ENCODE measurements around the gene APBA3.
A peak's percentile ranks its signal among the peaks of the same experiment; 100 is the strongest.
"Not testable (repeated sequence)": the region's sequence is repeated elsewhere in the genome, so short reads cannot be mapped to it uniquely, and the experiment has no call there.

Gene APBA3

DNA sequence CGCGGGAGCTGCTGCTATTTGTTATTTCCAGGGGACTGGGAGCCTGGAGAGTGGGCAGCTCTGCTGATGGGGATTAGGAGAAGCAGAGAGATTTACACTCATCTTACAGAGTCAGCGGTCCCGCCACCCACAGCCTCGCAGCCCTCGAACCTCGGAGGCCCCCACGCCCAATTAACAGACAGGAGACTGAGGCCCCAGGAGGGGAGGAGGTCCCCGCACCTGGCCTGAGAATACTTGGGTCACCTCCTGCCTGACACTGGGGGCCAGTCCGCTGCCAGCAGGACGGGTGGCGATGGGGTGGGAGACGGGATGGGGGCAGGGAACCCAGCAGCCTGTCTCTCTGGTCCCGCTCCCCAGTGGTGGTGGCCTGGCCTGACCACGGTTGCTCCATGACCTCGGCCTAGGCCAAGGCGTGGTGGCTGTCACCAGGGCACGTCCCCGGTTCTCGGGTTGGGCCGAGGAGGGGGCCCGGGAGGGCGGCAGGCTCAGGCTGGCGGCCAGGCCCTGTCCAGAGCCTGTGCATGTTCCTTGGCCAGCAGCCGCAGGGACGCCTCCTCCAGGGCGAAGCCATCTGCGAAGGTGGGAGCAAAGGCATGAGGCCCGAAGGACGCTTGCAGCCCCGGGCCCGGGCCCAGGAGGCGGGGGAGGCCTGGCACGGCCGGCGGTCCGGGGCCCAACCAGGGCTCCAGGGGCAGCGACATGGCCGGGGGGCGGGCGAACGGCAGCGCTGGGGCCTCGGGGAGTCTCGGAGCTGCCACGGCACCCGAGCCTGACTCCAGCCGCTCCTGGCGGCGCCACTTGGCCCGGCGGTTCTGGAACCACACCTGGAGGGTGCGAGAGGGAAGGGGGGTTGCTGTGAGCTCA, 8.9 kb upstream of the APBA3 start:
- Mint-ChIP-seq H3K9me3 (no peaks in the 10 kb centered on the region), H3K27me3 (no peaks in the 10 kb centered on the region), H3K36me3 (peaks cover 30 to 36% of the 10 kb centered on the region in 2 donors), H3K4me1 (peaks cover 6 to 19% of the 10 kb centered on the region in 2 donors), H3K4me3 (no peak overlapping the region), H3K27ac (no peak overlapping the region)
- ATAC-seq (replicated peaks): no peak
- no peak for DNase-seq

DNA sequence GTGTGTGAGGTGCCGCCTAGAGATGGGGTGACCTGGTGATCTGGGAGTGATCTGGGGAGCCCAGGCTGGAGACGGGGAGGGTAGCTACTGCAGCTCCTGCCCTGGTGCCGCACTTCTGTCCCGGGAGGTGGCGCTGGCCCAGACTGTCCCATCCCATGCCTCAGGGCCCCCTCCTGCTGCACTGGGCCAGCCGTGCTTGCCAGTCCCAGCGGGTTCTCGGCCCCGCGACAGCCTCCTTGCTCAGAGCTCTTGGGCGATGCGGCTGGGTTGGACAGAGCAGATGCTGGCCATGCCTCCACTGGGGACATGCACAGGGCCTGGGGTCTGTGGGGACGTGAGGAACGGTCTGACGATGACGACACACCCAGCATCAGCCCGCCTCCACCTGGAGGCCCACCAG, 8.0 kb upstream of the APBA3 start:
- Mint-ChIP-seq H3K27ac (no peak overlapping the region), H3K27me3 (no peaks in the 10 kb centered on the region), H3K9me3 (no peaks in the 10 kb centered on the region), H3K4me1 (peaks cover 6 to 19% of the 10 kb centered on the region in 2 donors), H3K4me3 (no peak overlapping the region), H3K36me3 (peaks cover 30 to 36% of the 10 kb centered on the region in 2 donors)
- DNase-seq (no peak), ATAC-seq (replicated peaks) (no peak)

DNA sequence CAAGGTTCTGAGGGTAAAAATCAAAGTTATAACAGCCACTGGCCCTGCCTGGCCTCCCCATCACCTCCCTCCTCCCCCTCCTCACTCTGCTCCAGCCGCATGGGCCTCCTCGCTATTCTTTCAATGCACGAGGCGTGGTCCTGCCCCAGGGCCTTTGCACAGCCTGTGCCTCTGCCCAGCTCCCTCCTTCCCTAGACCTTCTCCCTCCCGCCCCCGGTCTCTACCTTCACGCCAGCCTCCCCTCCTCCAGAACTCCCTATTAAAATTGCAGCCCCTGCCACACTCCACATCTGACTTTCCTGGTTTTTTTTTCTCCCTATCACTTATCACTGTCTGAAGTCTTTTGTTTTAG, 7.2 kb upstream of the APBA3 start:
- no peak overlapping the region for H3K4me3 Mint-ChIP-seq
- no peak overlapping the region for H3K27ac Mint-ChIP-seq
- peaks cover 30 to 36% of the 10 kb centered on the region in 2 donors for H3K36me3 Mint-ChIP-seq
- peaks cover 6 to 16% of the 10 kb centered on the region in 2 donors for H3K4me1 Mint-ChIP-seq
- ATAC-seq (replicated peaks) (no peak), DNase-seq (no peak)
- H3K9me3 Mint-ChIP-seq: no peaks in the 10 kb centered on the region
- no peaks in the 10 kb centered on the region for H3K27me3 Mint-ChIP-seq

DNA sequence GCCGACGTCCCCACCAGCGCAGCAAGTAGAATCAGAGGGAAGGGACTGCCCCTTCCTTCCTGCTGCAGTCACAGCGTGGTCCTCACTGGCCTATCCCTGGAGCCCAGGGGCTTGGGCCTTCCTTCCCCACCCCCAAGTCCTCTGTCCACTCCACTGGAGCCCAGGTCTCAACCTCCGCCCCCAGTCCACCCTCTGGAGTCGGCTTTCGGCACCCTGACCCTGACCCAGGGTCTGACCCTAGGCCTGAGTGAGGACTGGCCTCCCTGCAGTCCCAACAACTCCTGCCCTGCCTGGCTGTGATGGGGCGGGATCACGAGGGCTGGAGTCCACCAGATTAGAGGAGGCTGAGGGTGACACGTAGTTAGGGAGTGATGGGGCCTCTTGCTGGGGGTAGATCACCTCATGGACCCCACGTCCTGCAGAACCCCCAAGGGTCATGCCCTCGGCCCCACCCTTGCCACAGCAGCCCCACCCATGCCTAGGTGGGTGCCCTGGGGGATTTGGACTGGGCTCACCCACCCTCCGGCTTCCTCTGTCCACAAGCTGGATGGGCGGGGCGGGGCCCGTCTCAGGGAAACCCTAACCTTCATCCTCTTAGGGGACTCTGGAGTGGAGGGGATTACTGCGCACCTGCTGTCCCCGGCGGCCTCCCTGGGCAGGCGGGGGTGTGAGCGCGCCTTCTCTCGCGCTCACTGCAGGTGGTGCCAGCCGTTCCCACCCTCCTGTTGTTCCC, 6.7 kb upstream of the APBA3 start:
- Mint-ChIP-seq H3K4me1 (peaks cover 6 to 14% of the 10 kb centered on the region in 2 donors), H3K36me3 (peaks cover 30 to 36% of the 10 kb centered on the region in 2 donors), H3K27ac (no peak overlapping the region), H3K27me3 (no peaks in the 10 kb centered on the region), H3K4me3 (no peak overlapping the region), H3K9me3 (no peaks in the 10 kb centered on the region)
- no peak for ATAC-seq (replicated peaks)
- no peak for DNase-seq

DNA sequence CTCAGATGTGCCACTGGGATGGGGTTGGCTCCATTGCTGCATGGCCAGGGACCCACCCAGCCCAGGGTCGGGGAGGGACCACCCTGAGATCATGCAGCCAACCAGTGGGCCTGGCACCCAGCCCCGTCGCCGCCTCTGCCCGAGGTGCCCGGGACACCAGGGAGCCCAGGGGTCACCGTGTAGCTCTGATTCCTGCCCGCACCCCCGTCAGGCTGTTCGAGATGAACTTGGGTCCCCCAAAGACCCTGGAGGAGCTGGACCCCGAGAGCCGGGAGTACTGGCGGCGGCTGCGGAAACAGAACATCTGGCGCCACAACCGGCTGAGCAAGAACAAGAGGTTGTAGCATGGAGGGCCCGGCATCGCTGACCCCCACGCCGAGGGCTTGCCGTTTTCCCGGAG, 5.6 kb upstream of the APBA3 start:
- DNase-seq (no peak), ATAC-seq (replicated peaks) (no peak)
- H3K4me1 Mint-ChIP-seq: peaks cover 9 to 17% of the 10 kb centered on the region in 2 donors
- H3K36me3 Mint-ChIP-seq: peaks cover 34 to 39% of the 10 kb centered on the region in 2 donors
- H3K27ac Mint-ChIP-seq: no peak overlapping the region
- no peak overlapping the region for H3K4me3 Mint-ChIP-seq
- H3K9me3 Mint-ChIP-seq: no peaks in the 10 kb centered on the region
- H3K27me3 Mint-ChIP-seq: no peaks in the 10 kb centered on the region

DNA sequence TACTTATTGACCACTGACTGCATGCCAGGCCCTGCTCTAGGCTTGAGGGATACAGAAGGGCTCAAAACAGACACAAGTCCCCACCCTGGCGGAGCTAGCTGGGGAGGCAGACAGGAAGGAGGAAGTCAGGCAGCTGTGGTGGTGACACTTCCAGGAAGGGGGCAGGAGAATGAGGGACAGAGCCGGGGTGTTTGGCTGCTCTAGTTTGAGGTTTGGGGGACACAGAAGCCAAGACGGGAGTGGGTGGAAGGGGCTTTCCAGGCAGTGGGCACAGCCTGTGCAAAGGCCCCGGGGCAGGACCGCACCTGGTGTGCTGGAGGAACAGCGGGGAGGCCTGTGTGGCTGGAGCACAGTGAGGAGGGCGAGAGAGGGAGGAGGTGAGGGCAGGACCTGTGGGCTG, 5.0 kb upstream of the APBA3 start:
- peaks cover 34 to 39% of the 10 kb centered on the region in 2 donors for H3K36me3 Mint-ChIP-seq
- ATAC-seq (replicated peaks): no peak
- peaks cover 14 to 22% of the 10 kb centered on the region in 2 donors for H3K4me1 Mint-ChIP-seq
- H3K9me3 Mint-ChIP-seq: peaks cover 0 to 2% of the 10 kb centered on the region in 2 donors
- H3K4me3 Mint-ChIP-seq: no peak overlapping the region
- no peaks in the 10 kb centered on the region for H3K27me3 Mint-ChIP-seq
- peak overlapping the region; percentile 47 for H3K27ac Mint-ChIP-seq
- no peak for DNase-seq

DNA sequence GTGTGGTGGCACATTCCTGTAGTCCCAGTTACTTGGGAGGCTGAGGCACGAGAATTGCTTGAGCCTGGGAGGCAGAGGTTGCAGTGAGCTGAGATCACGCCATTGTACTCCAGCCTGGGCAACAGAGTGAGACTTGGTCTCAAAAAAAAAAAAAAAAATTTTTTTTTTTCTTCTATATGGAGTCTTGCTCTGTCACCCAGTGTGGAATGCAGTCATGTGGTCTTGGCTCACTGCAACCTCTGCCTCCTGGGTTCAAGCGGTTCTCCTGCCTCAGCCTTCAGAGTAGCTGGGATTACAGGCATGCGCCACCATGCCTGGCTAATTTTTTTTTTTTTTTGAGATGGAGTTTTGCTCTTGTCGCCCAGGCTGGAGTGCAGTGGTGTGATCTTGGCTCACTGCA, 4.3 kb upstream of the APBA3 start:
- H3K4me1 Mint-ChIP-seq: peaks cover 20 to 29% of the 10 kb centered on the region in 2 donors
- DNase-seq; H3K27ac Mint-ChIP-seq; ATAC-seq (replicated peaks); H3K4me3 Mint-ChIP-seq; H3K27me3 Mint-ChIP-seq; H3K9me3 Mint-ChIP-seq: not testable (repeated sequence)
- peaks cover 33 to 38% of the 10 kb centered on the region in 2 donors for H3K36me3 Mint-ChIP-seq

DNA sequence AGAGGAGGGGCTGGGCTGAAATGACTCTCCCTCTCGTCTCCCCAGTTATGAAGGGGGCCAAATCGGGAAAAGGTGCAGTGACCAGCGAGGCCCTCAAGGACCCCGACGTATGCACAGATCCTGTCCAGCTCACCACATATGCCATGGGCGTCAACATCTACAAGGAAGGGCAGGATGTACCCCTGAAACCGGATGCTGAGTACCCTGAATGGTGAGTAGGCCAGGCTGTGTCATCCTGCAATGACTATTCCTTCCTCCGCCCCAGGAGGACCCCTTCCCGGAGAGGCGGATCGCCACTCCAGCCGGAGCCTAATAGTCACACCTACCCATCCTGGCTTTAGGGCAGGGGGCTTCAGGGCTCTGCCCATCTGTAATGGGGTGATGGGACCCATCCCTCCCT, 3.6 kb upstream of the APBA3 start:
- H3K36me3 Mint-ChIP-seq: peaks cover 33 to 37% of the 10 kb centered on the region in 2 donors
- no peak overlapping the region for H3K4me3 Mint-ChIP-seq
- no peak for ATAC-seq (replicated peaks)
- no peak for DNase-seq
- H3K27me3 Mint-ChIP-seq: no peaks in the 10 kb centered on the region
- H3K27ac Mint-ChIP-seq: no peak overlapping the region
- peaks cover 0 to 2% of the 10 kb centered on the region in 2 donors for H3K9me3 Mint-ChIP-seq
- peaks cover 20 to 34% of the 10 kb centered on the region in 2 donors for H3K4me1 Mint-ChIP-seq

DNA sequence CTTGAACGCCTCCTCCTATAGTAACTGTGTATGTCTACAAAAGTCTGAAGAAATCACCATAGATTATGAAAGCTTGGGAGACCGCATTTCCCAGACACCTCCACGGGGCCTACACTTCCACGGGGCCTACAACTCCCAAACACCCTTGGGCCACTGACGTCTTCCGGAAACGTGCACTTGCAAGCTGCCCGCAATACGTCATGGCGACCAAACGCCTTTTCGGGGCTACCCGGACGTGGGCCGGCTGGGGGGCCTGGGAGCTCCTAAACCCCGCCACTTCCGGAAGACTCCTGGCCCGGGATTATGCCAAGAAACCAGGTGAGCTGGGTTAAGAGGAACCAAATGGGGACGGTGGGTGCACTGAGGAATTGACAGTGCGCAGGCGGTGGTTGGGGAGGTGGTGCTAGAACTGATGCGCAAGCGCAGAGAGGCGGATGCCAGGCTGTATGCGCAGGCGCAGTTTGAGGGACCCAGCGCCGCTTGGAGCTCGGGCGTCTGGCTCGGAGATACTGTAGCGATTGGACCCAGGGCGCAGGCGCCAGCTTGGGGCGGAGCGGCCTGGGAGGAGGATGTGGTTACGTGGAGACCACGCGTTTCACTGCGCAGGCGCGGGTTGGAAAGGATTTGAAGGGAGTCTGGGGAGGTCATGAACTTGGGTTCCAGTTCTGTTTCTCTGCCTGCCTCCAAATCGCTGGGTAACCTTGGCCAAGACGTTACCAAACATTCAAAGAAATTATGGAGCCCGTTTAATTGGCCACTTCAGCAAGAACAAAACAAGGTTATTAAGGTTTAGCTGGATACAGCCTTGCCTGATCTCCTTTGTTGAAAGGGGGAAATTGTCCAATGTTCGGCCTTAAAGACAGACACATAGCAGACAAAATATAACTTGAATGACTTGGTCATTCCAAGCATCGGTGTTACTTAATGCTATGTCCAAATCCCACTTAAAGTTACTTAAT, 1.3 kb upstream of the APBA3 start, which contains the start of gene MRPL54:
Gene MRPL54 (plus strand): TSS at position 182 of the 959 bp plus-strand sequence. CDS start 19 bp downstream, at position 201.
- Mint-ChIP-seq H3K4me1 (peaks cover 26 to 45% of the 10 kb centered on the region in 2 donors), H3K4me3 (peak within 1 kb of the TSS; percentile 98 to 99), H3K36me3 (peaks cover 16 to 24% of the 10 kb centered on the region in 2 donors), H3K9me3 (peaks cover 0 to 2% of the 10 kb centered on the region in 2 donors), H3K27me3 (no peaks in the 10 kb centered on the region), H3K27ac (peak within 1 kb of the TSS; percentile 100)
- peak; percentile 88 to 90 for ATAC-seq (replicated peaks)
- DNase-seq: peak; percentile 99

DNA sequence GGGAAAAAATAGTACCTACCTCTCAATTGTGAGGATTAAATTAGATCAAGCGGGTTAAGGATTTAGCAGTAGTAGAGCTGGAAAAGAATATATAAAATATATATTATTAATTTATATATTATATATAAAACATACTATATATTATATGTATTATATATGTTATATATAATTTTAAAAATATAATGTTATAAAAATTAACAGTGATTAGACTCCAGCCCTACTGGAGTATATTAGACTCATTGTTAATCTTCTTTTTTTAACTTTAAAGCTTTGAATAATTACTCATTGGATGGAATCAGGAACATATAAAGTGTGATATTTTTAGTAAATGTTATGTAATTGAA, 610 bp upstream of the APBA3 start:
- Mint-ChIP-seq H3K27me3 (no peaks in the 10 kb centered on the region), H3K36me3 (peaks cover 16 to 20% of the 10 kb centered on the region in 2 donors), H3K9me3 (peaks cover 0 to 2% of the 10 kb centered on the region in 2 donors), H3K4me1 (peaks cover 26 to 45% of the 10 kb centered on the region in 2 donors), H3K4me3 (peak overlapping the region; percentile 98 to 99), H3K27ac (peak overlapping the region; percentile 99)
- ATAC-seq (replicated peaks) (no peak), DNase-seq (no peak)

DNA sequence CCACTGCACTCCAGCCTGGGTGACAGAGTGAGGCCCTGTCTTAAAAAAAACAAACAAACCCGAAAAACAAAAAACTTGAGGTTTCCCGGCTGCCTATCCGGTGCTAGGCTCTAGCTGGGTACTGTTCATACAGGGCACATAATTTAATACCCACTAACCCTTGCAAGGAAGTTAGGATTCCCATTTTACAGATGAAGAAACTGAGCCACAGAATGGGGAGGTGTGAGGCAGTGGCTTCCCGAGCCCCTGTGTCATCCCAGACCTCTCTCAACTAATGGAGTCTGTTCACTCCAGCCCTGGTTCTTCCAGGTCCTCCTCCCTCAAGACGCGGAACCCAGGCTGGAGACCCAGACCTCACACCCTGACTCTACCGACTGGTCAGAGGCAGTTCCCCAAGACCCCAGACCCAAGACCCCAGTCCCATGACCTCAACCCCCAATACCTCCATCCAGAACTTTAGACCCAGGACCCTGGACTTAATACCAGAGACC, 576 bp downstream of the APBA3 start:
- peaks cover 0 to 2% of the 10 kb centered on the region in 2 donors for H3K9me3 Mint-ChIP-seq
- no peak for ATAC-seq (replicated peaks)
- DNase-seq: no peak
- peak overlapping the region; percentile 94 to 99 for H3K4me3 Mint-ChIP-seq
- no peaks in the 10 kb centered on the region for H3K27me3 Mint-ChIP-seq
- peak overlapping the region; percentile 99 for H3K27ac Mint-ChIP-seq
- peaks cover 20 to 39% of the 10 kb centered on the region in 2 donors for H3K4me1 Mint-ChIP-seq
- H3K36me3 Mint-ChIP-seq: peaks cover 7 to 17% of the 10 kb centered on the region in 2 donors

DNA sequence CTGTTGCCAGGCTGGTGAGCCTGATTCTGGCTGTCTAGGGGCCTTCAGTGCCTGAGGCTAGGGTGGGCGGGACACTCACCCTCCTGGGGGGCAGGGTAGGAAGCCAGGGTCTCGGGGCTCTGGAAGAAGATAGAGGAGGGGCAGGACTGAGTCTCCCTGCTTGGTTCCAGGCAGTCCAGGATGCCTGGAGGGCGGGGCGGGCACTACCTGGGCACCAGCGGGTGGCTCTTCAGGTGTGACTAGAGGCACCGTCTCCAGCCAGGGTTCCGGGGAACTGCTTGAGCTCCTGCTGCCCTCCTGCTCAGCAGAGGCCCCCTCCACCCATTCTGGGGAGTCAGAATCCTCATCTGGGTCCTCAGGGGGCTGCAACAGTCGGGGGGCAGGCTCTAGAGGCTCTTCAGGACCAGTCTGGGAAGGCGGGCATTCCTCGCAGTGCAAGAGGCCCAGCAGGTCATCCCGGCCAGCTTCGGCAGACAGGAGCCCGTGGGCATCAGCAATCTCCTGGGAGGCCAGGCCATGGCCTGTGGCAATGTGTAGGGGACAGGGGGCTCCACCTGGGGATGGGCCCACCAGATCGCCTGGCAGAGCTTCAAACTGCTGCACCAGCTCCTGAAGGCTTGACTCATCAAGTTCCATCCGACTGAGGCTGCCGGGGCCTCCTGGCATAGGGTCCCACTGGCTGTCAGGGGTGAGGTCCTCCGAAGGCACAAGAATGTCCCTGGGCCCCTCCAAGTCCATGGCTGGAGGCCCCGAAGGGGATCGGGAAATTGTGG, 1.8 kb downstream of the APBA3 start:
- no peaks in the 10 kb centered on the region for H3K27me3 Mint-ChIP-seq
- peaks cover 13 to 25% of the 10 kb centered on the region in 2 donors for H3K36me3 Mint-ChIP-seq
- peak overlapping the region; percentile 28 to 46 for H3K4me3 Mint-ChIP-seq
- no peak for ATAC-seq (replicated peaks)
- H3K9me3 Mint-ChIP-seq: peaks cover 0 to 2% of the 10 kb centered on the region in 2 donors
- DNase-seq: no peak
- peaks cover 25 to 50% of the 10 kb centered on the region in 2 donors for H3K4me1 Mint-ChIP-seq
- peak overlapping the region; percentile 56 for H3K27ac Mint-ChIP-seq

DNA sequence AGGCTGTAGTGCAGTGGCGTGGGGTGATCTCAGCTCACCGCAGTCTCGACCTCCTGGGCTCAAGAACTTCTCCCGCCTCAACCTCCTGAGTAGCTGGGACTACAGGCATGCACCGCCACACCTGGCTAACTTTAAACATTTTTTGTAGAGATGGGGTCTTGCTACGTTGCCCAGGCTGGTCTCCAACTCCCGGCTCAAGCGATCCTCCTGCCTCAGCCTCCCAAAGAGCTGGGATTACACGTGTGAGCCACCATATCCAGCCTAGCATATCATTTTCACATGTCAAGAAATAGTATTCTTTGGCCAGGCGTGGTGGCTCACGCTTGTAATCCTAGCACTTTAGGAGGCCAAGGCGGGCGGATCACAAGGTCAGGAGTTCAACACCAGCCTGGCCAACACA, 3.2 kb downstream of the APBA3 start:
- H3K27ac Mint-ChIP-seq: not testable (repeated sequence)

More for the DNA sequence above, 3.2 kb downstream of the APBA3 start:
- not testable (repeated sequence) for H3K27me3 Mint-ChIP-seq; ATAC-seq (replicated peaks); H3K9me3 Mint-ChIP-seq; DNase-seq; H3K4me3 Mint-ChIP-seq
- peaks cover 14 to 34% of the 10 kb centered on the region in 2 donors for H3K36me3 Mint-ChIP-seq
- H3K4me1 Mint-ChIP-seq: peaks cover 25 to 54% of the 10 kb centered on the region in 2 donors

Measured in stimulated activated naive B cell treated with anti-CD40 and anti-IgM and Interleukin-4, amounts not matched to agents 10 μg/mL and 1 μg/mL and 100 μg/mL, for 72 hours (primary cell).